Panc1 (cell line): ENCODE measurements around the gene CFAP43. TPM values are rescaled to one million over a fixed set of nuclear protein-coding genes. Genes with fewer than 3 reads are reported as not detected.

Experiments used
- ATAC-seq: fragments of 200-7000 bp; cut with Tn5 transposase; 2 replicates; pipeline ENCODE4 v1.9.1; 2020; ENCODE audit warnings: mild to moderate bottlenecking, moderate library complexity
- BruUV-seq: library from RNA; stranded (reverse); fragments of 400-500 nt; replicated peaks from 2 replicates; lab custom pipeline; 2021; lab: Mats Ljungman, UMichigan
- CTCF ChIA-PET: fragments of 300-600 bp; sonication (Branson Sonifier 250); formaldehyde crosslinking; loops from one replicate; lab custom pipeline; 2022; ENCODE audit warnings: antibody characterized with exemption; lab: Charles Lee
- POLR2A ChIA-PET: fragments of 300-600 bp; sonication (Branson Sonifier 250); formaldehyde crosslinking; loops from one replicate; lab custom pipeline; 2022; ENCODE audit warnings: antibody characterized with exemption; lab: Charles Lee
- DNase-seq: peaks from one replicate; pipeline ENCODE4 v3.0.0-alpha.2; 2010; ENCODE audit warnings: low read depth, low spot score
- H3K27ac ChIP-seq: 2 replicates; pipeline ENCODE4 v1.5.1; 2011; ENCODE audit warnings: mild to moderate bottlenecking, low read length, inconsistent platforms
- H3K27me3 ChIP-seq: fragments of 200-500 bp; sonication (Bioruptor generic); 2 replicates; pipeline ENCODE4 v1.6.0; 2014; ENCODE audit warnings: low read length, inconsistent platforms; ENCODE audit not compliant: control insufficient read depth, insufficient read depth
- H3K36me3 ChIP-seq: fragments of 200-500 bp; sonication (Bioruptor generic); 2 replicates; pipeline ENCODE4 v1.5.1; 2014; ENCODE audit warnings: inconsistent platforms, mild to moderate bottlenecking, low read length, moderate library complexity; ENCODE audit not compliant: control insufficient read depth, insufficient read depth
- H3K4me1 ChIP-seq: 2 replicates; pipeline ENCODE4 v1.5.1; 2011; ENCODE audit warnings: inconsistent platforms, mild to moderate bottlenecking, low read length, moderate library complexity; ENCODE audit not compliant: control insufficient read depth, insufficient read depth
- H3K4me3 ChIP-seq, 2 experiments: 2 replicates each; pipeline ENCODE4 v1.5.1; 2011 to 2012; ENCODE audit warnings: low read depth in 2 of 2, low read length in 2 of 2, mild to moderate bottlenecking in 2 of 2, inconsistent platforms in 1 of 2, moderate library complexity in 1 of 2
- H3K9me3 ChIP-seq: fragments of 200-500 bp; sonication (Bioruptor generic); 2 replicates; pipeline ENCODE4 v1.5.1; 2014; ENCODE audit warnings: low read depth, mild to moderate bottlenecking, inconsistent platforms, low read length, moderate library complexity; ENCODE audit not compliant: control insufficient read depth, insufficient read depth
- CTCF ChIP-seq: fragments of 450-650 bp; IDR thresholded peaks from 2 replicates; pipeline ENCODE4 v1.5.1; 2017; ENCODE audit warnings: mild to moderate bottlenecking
- POLR2AphosphoS5 ChIP-seq: IDR thresholded peaks from 2 replicates; pipeline ENCODE4 v1.6.1; 2012; ENCODE audit warnings: mild to moderate bottlenecking, low read depth, low read length, moderate library complexity
- REST ChIP-seq, 2 experiments: IDR thresholded peaks; 2 replicates each; pipeline ENCODE4 v1.6.1; 2011 to 2012; ENCODE audit warnings: low read depth in 2 of 2, control low read depth in 1 of 2, low read length in 1 of 2, mild to moderate bottlenecking in 1 of 2, moderate library complexity in 1 of 2; ENCODE audit not compliant: insufficient read depth in 1 of 2
- SIN3A ChIP-seq: IDR thresholded peaks from 2 replicates; pipeline ENCODE4 v1.6.1; 2012; ENCODE audit warnings: low read depth, mild to moderate bottlenecking, low read length, moderate library complexity, borderline replicate concordance; ENCODE audit not compliant: insufficient read depth
- TCF7L2 ChIP-seq: IDR thresholded peaks from 2 replicates; pipeline ENCODE4 v1.6.1; 2011; ENCODE audit warnings: mild to moderate bottlenecking, low read depth, low read length, inconsistent platforms
- in situ Hi-C: cut with HindIII; loops from 2 replicates; pipeline ENCODE4 v1.10.0; 2016; ENCODE audit warnings: low sequenced_read_pairs, low pct_unique_long_range_greater_than_20kb
- intact Hi-C: fragments of 100-400 bp; cut with micrococcal nuclease; formaldehyde crosslinking; loops from one replicate; pipeline ENCODE4 v1.10.0; 2022; ENCODE audit not compliant: unreplicated experiment
- total RNA-seq: library from RNA; stranded (reverse); gene quantifications from one replicate; pipeline ENCODE4 v1.2.1, GENCODE V29; 2021; ENCODE audit not compliant: unreplicated experiment

Gene CFAP43
- total RNA-seq, 1 experiment from 2014 or later, result 0.21 TPM

DNA sequence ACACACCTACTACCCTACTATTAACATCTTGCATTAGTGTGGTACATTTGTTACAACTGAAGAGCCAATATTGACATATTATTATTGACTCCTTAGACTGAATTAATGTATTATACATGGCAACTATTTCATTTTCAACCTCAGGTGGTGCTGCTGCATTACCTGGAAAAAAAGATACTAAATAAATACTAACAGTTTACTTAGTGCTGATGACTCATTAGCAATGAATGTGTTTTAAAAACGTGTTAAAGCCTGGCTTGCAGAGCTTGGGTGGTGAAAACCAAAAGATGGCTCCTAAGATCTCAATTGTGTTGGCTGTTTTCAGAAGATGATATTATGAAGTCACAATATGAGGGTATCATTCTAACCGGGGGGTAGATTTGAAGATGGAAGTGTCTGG is 34.8 kb downstream of the CFAP43 start:
- H3K9me3 ChIP-seq, result no peaks in the 10 kb centered on the region
- TF ChIP-seq POLR2AphosphoS5, result no peak
- TF ChIP-seq CTCF, result 0 out of 2 replicates have a peak, but pooled peaks have one; percentile 7
- TF ChIP-seq TCF7L2, result no peak
- no peak for TF ChIP-seq SIN3A
- in situ Hi-C loops (no loop called here), intact Hi-C loops (no loop called here)
- H3K4me3 ChIP-seq, result no peak overlapping the region
- BruUV-seq, result no TSS peak
- ATAC-seq (peak; percentile 60; the same call in 1 of the 2 replicates), DNase-seq (no peak)
- H3K27me3 ChIP-seq, result peaks cover 4% of the 10 kb centered on the region; the same call in 1 of the 2 replicates
- CTCF ChIA-PET, result no interaction called here
- H3K36me3 ChIP-seq, result no peaks in the 10 kb centered on the region
- H3K27ac ChIP-seq, result no peak overlapping the region
- POLR2A ChIA-PET, result no interaction called here
- H3K4me1 ChIP-seq, result peaks cover 5% of the 10 kb centered on the region; the same call in 1 of the 2 replicates

DNA sequence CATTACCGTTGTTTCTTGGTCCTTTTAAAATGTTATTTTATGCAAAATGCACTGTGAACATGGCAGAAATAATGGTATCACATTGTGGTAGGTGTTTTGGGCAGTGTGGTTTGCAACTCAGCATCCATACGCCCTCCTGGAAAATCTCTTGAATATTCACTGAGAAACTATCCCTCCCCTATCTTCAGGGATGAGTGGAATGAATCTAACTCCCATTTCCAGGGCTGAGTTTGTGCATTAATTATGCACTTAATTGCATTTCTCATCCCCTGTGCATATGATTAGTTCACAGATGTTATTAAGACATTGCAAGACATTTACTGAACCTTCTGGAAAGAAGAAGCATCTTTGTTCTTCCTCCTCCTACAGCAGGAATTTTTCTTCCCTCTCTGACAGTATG is 36.5 kb downstream of the CFAP43 start:
- Histone ChIP-seq H3K9me3 (no peaks in the 10 kb centered on the region), H3K4me3 (no peak overlapping the region), H3K27me3 (peaks cover 4% of the 10 kb centered on the region; the same call in 1 of the 2 replicates), H3K27ac (no peak overlapping the region), H3K4me1 (peaks cover 5% of the 10 kb centered on the region; the same call in 1 of the 2 replicates), H3K36me3 (no peaks in the 10 kb centered on the region)
- BruUV-seq, result no TSS peak
- POLR2A ChIA-PET, result no interaction called here
- TF ChIP-seq SIN3A (no peak), CTCF (no peak), POLR2AphosphoS5 (no peak), REST (IDR thresholded peaks at IDR 0.05; ENCODE audit: insufficient read depth in 1 of 2, low read depth in 2 of 2, low read length in 1 of 2) (no peak), TCF7L2 (no peak)
- intact Hi-C loops (no loop called here), in situ Hi-C loops (no loop called here)
- CTCF ChIA-PET, result no interaction called here
- DNase-seq (no peak), ATAC-seq (no peak)
